Activated CD8-positive, alpha-beta T cell treated with anti-CD3 and anti-CD28 coated beads for 36 hours (primary cell): ENCODE data around the gene ZC3H12D. TPM values are rescaled to one million over a fixed set of nuclear protein-coding genes. Genes with fewer than 3 reads are reported as not detected.
A peak's percentile ranks its signal among the peaks of the same experiment; 100 is the strongest.

Experiments
- ATAC-seq: fragments of 200-7000 bp; cut with Tn5 transposase; one replicate; pipeline ENCODE4 v1.10.0; 2021; ENCODE audit warnings: mild to moderate bottlenecking, moderate library complexity
- CTCF ChIA-PET: fragments of 350-600 bp; sonication (Branson Sonifier 250); formaldehyde crosslinking; loops from one replicate; lab custom pipeline; 2021; ENCODE audit warnings: antibody characterized with exemption; lab: Charles Lee
- POLR2A ChIA-PET: fragments of 350-600 bp; sonication (Branson Sonifier 250); formaldehyde crosslinking; loops from one replicate; lab custom pipeline; 2021; ENCODE audit warnings: antibody characterized with exemption; lab: Charles Lee
- DNase-seq: peaks from one replicate; pipeline ENCODE4 v3.0.0-alpha.2; 2020
- H3K27ac Mint-ChIP-seq: one replicate; pipeline ENCODE4 v1.8.0; 2021; ENCODE audit warnings: mild to moderate bottlenecking, mixed read lengths
- H3K27me3 Mint-ChIP-seq: one replicate; pipeline ENCODE4 v1.8.0; 2021; ENCODE audit warnings: mixed read lengths
- H3K36me3 Mint-ChIP-seq: one replicate; pipeline ENCODE4 v1.8.0; 2021; ENCODE audit warnings: low read depth, mixed read lengths
- H3K4me1 Mint-ChIP-seq: one replicate; pipeline ENCODE4 v1.8.0; 2021; ENCODE audit warnings: low read depth, mixed read lengths
- H3K4me3 Mint-ChIP-seq: one replicate; pipeline ENCODE4 v1.8.0; 2021; ENCODE audit warnings: mild to moderate bottlenecking, moderate library complexity, mixed read lengths
- H3K9me3 Mint-ChIP-seq: one replicate; pipeline ENCODE4 v1.8.0; 2021; ENCODE audit warnings: mixed read lengths
- intact Hi-C: fragments of 100-400 bp; cut with micrococcal nuclease; formaldehyde crosslinking; loops from one replicate; pipeline ENCODE4 v1.10.0; 2022
- total RNA-seq, 2 experiments: library from RNA; stranded (reverse); gene quantifications; one replicate each; pipeline ENCODE4 v1.2.3, GENCODE V29; 2021
- TF ChIP-seq, protein P1 (sequence below): fragments of 200-600 bp; IDR thresholded peaks from one replicate; pipeline ENCODE4 v1.8.0; 2022; ENCODE audit warnings: antibody characterized with exemption, mild to moderate bottlenecking

The ZC3H12D gene
- total RNA-seq, 2 experiments from 2014 or later: 37.7 to 39.0 TPM

DNA sequence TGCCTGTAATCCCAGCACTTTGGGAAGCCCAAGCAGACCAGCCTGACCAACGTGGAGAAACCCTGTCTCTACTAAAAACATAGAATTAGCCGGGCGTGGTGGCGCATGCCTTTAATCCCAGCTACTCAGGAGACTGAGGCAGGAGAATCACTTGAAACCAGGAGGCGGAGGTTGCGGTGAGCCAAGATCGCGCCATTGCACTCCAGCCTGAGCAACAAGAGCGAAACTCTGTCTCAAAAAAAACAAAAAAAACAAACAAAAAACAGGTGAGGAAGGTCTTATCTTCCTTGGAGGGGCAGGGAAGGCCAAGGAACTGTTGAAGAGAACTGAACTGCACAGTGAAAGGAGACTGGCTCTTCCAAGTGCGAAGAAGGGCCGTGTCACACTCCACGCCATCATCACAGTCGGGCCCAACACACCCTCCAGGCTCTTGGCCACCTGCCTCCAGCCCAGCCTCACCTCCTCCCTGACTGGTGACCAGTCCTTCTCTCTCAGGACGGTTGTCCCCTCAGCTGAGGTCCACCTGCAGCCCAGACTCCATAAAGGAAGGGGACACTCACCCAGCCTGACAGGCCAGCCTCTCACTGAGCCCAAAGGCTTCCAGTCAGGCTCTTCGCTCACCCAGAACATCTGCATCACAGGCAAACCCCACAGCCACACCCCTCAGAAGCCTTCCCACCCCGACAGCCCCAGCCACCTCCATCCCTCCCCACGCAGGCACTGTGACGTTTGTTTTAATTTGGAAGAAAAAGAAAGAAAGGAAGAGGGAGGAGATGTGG lies 4.1 kb downstream of the ZC3H12D start:
- ChIA-PET CTCF (interaction anchor here (0.8 to 2.2 kb wide), 7 partner anchors 12 to 452 kb away, joined by 3 to 14 read pairs (median 5); partner anchors contain the start of gene PPIL4), POLR2A (interaction anchor here (1.4 kb wide), 1 partner anchor 9 kb away, joined by 3 read pairs; no protein-coding TSS in a partner anchor)
- peaks cover 68% of the 10 kb centered on the region for H3K4me1 Mint-ChIP-seq
- H3K27me3 Mint-ChIP-seq: no peaks in the 10 kb centered on the region
- peak overlapping the region; percentile 99 for H3K27ac Mint-ChIP-seq
- intact Hi-C loops: no loop called here
- TF ChIP-seq, protein P1, sequence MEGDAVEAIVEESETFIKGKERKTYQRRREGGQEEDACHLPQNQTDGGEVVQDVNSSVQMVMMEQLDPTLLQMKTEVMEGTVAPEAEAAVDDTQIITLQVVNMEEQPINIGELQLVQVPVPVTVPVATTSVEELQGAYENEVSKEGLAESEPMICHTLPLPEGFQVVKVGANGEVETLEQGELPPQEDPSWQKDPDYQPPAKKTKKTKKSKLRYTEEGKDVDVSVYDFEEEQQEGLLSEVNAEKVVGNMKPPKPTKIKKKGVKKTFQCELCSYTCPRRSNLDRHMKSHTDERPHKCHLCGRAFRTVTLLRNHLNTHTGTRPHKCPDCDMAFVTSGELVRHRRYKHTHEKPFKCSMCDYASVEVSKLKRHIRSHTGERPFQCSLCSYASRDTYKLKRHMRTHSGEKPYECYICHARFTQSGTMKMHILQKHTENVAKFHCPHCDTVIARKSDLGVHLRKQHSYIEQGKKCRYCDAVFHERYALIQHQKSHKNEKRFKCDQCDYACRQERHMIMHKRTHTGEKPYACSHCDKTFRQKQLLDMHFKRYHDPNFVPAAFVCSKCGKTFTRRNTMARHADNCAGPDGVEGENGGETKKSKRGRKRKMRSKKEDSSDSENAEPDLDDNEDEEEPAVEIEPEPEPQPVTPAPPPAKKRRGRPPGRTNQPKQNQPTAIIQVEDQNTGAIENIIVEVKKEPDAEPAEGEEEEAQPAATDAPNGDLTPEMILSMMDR: no peak
- H3K9me3 Mint-ChIP-seq: no peaks in the 10 kb centered on the region
- peak overlapping the region; percentile 85 for H3K4me3 Mint-ChIP-seq
- peak; percentile 36 for DNase-seq
- H3K36me3 Mint-ChIP-seq: peaks cover 54% of the 10 kb centered on the region
- no peak for ATAC-seq

DNA sequence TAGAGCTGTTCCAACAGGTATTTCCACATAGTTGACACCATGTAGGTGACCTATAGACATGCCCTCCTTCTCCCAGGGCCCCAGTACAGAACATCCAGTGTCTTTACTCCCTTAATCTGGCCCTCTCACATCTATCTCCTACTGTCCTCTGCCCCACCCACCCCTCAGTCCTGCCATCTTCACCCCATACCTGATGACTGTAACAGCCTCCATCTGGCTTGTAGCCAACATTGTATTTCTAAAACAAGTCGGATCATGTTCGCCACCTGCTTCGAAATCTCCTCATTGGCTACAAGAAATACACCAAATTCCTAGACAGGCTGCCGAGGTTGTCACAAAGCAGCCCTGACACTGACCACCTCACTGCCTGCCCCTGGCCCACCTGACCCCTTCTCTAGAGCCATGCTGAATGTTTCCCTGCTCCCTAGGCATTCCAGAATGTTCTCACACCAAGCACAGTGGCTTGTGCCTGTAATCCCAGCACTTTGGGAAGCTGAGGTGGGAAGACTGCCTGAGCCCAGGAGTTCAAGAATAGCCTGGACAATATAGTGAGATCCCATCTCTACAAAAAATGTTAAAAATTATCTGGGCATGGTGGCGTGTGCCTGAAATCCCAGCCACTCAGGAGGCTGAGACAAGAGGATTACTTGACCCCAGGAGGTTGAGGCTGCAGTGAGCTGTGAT lies 6.0 kb downstream of the ZC3H12D start:
- no peak for DNase-seq
- ChIA-PET POLR2A (interaction anchor here (0.6 to 1.1 kb wide), 3 partner anchors 24 to 420 kb away, joined by 3 to 4 read pairs (median 4); no protein-coding TSS in a partner anchor), CTCF (interaction anchor here (0.9 to 2.2 kb wide), 5 partner anchors 32 to 450 kb away, joined by 3 to 14 read pairs (median 9); partner anchors contain the start of gene PPIL4)
- TF ChIP-seq, protein P1: no peak
- ATAC-seq: no peak
- H3K36me3 Mint-ChIP-seq: peaks cover 49% of the 10 kb centered on the region
- peak overlapping the region; percentile 16 for H3K4me3 Mint-ChIP-seq
- no peaks in the 10 kb centered on the region for H3K27me3 Mint-ChIP-seq
- peaks cover 55% of the 10 kb centered on the region for H3K4me1 Mint-ChIP-seq
- peak overlapping the region; percentile 55 for H3K27ac Mint-ChIP-seq
- intact Hi-C loops: no loop called here
- H3K9me3 Mint-ChIP-seq: no peaks in the 10 kb centered on the region

DNA sequence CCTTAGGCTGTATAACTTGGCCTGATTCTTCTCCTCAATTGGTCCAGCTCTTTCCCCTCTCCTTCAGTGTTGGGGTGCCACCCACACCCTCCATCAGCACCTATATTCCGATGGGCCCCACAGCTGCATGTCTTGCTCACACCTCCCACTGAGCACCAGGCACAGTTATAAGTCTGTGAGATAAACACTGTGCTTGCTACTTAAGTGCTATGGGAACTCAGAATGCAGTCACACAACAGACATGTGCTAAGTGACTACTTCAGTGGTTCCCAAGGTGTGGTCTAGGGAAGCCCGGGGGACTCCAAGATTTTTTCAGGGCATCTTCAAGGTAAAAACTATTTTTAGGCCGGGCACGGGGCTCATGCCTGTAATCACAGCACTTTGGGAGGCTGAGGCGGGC lies 7.3 kb downstream of the ZC3H12D start:
- Mint-ChIP-seq H3K27ac (no peak overlapping the region), H3K9me3 (no peaks in the 10 kb centered on the region), H3K4me3 (no peak overlapping the region), H3K36me3 (peaks cover 52% of the 10 kb centered on the region), H3K4me1 (peaks cover 53% of the 10 kb centered on the region), H3K27me3 (no peaks in the 10 kb centered on the region)
- no peak for DNase-seq
- no peak for ATAC-seq
- TF ChIP-seq, protein P1: no peak
- ChIA-PET CTCF (interaction anchor here (1.6 kb wide), 1 partner anchor 40 kb away, joined by 5 read pairs; no protein-coding TSS in a partner anchor), POLR2A (interaction anchor here (0.6 to 1.5 kb wide), 3 partner anchors 10 to 37 kb away, joined by 3 to 5 read pairs (median 4); no protein-coding TSS in a partner anchor)
- intact Hi-C loops: no loop called here

DNA sequence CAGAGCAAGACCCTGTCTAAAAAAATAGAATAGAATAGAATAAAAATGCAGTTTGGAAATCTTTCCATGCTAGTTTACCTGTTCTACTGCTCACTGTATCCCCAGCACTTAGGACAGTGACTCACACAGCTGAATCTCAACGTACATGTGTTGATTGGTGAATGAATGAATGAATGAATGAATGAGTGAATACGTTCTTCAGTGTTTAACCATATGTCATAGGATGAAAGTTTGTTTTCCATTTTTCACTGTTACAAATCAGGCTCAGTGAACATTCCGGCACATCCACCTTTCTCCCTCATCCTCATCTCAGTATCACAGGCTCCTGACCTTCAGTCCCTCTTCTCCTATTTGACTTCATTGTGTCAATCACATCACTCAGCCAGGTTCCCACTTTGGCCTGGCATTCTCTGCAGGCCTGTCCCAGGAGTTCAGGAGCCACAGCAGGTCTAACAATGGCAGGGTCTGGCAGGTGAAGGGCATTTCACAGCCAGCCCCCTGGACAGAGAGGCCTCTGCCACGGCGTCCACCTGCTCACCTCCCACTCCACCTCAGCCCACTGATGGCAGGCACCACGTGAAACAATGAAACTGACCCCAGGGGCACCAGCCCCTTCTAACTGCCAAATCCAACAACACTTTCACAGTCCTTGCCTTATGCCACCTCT lies 7.9 kb downstream of the ZC3H12D start:
- POLR2A ChIA-PET: interaction anchor here (1.5 kb wide), 1 partner anchor 37 kb away, joined by 4 read pairs; no protein-coding TSS in a partner anchor
- H3K27ac Mint-ChIP-seq: no peak overlapping the region
- H3K4me1 Mint-ChIP-seq: peaks cover 54% of the 10 kb centered on the region
- TF ChIP-seq, protein P1: no peak
- H3K4me3 Mint-ChIP-seq: no peak overlapping the region
- H3K36me3 Mint-ChIP-seq: peaks cover 51% of the 10 kb centered on the region
- DNase-seq (no peak), ATAC-seq (no peak)
- CTCF ChIA-PET: interaction anchor here (1.6 kb wide), 1 partner anchor 41 kb away, joined by 5 read pairs; no protein-coding TSS in a partner anchor
- no peaks in the 10 kb centered on the region for H3K9me3 Mint-ChIP-seq
- intact Hi-C loops: no loop called here
- no peaks in the 10 kb centered on the region for H3K27me3 Mint-ChIP-seq
